HepG2 (cell line): ENCODE results near the gene RNASE7. TPM values are rescaled to one million over a fixed set of nuclear protein-coding genes. Genes with fewer than 3 reads are reported as not detected.

Experiments
- ATAC-seq: fragments of 200-7000 bp; cut with Tn5 transposase; 3 replicates; pipeline ENCODE4 v1.9.1; 2020; ENCODE audit warnings: mild to moderate bottlenecking, moderate library complexity
- BruUV-seq: library from RNA; stranded (reverse); fragments of 400-500 nt; replicated peaks from 2 replicates; lab custom pipeline; 2021; lab: Mats Ljungman, UMichigan
- CTCF ChIA-PET: fragments of 300-600 bp; formaldehyde crosslinking; extraction: SDS; loops from one replicate; lab custom pipeline; 2021; ENCODE audit warnings: low total read pairs, inconsistent platforms, low intra/inter-chr PET ratio; lab: Yijun Ruan, JAX
- POLR2A ChIA-PET: fragments of 350-600 bp; sonication (Branson Sonifier 250); formaldehyde crosslinking; loops from one replicate; lab custom pipeline; 2020; ENCODE audit warnings: antibody characterized with exemption, inconsistent platforms; lab: Yijun Ruan, JAX
- DNase-seq: peaks from one replicate; pipeline ENCODE4 v3.0.0-alpha.2; 2015; ENCODE audit warnings: low spot score
- FAIRE-seq: peaks from 3 replicates; lab custom pipeline; 2011; peaks lifted over from hg19 to GRCh38; lab: Jason Lieb, UNC
- H2AFZ ChIP-seq: one replicate; pipeline ENCODE4 v1.6.1; 2011; ENCODE audit warnings: low read length, inconsistent platforms
- H3K27ac ChIP-seq: fragments of 300-600 bp; 3 replicates; pipeline ENCODE4 v1.8.0; 2011; ENCODE audit warnings: mixed run types, mild to moderate bottlenecking, mixed read lengths, low read length, inconsistent platforms; ENCODE audit not compliant: insufficient read depth; ENCODE audit errors: extremely low read length
- H3K27me3 ChIP-seq, 2 experiments: fragments of 200-600 bp in 1 of 2; 2 replicates in 1 of 2; 3 replicates in 1 of 2; pipeline versions ENCODE4 v1.6.0 to v1.8.0; 2011; ENCODE audit warnings: low read length in 2 of 2, mild to moderate bottlenecking in 2 of 2, moderate library complexity in 2 of 2, inconsistent platforms in 1 of 2; ENCODE audit not compliant: insufficient read depth in 2 of 2, control insufficient read depth in 1 of 2
- H3K36me3 ChIP-seq, 2 experiments: fragments of 200-600 bp in 1 of 2; replicated peaks in 1 of 2; 2 replicates in 1 of 2; 3 replicates in 1 of 2; pipeline versions ENCODE4 v1.5.1 to v1.8.0; 2011; ENCODE audit warnings: low read length in 2 of 2, inconsistent platforms in 1 of 2; ENCODE audit not compliant: insufficient read depth in 2 of 2, control insufficient read depth in 1 of 2
- H3K4me1 ChIP-seq: 2 replicates; pipeline ENCODE4 v1.5.1; 2012; ENCODE audit warnings: low read length, inconsistent platforms; ENCODE audit not compliant: insufficient read depth
- H3K4me2 ChIP-seq: 2 replicates; pipeline ENCODE4 v1.6.0; 2011; ENCODE audit warnings: low read depth, low read length, inconsistent platforms
- H3K4me3 ChIP-seq, 3 experiments: fragments of 200-600 bp in 1 of 3; sonication (generic), shearing (Covaris generic) in 1 of 3; replicated peaks in 1 of 3; 2 replicates each; pipeline ENCODE4 v1.5.1; 2011 to 2016; ENCODE audit warnings: low read length in 3 of 3, inconsistent platforms in 2 of 3, low read depth in 2 of 3, mild to moderate bottlenecking in 2 of 3, control low read depth in 1 of 3, mixed read lengths in 1 of 3; ENCODE audit not compliant: insufficient read depth in 1 of 3
- H3K79me2 ChIP-seq: one replicate; pipeline ENCODE4 v1.6.1; 2011; ENCODE audit warnings: low read length, inconsistent platforms; ENCODE audit not compliant: insufficient read depth
- H3K9ac ChIP-seq: 2 replicates; pipeline ENCODE4 v1.6.0; 2011; ENCODE audit warnings: mild to moderate bottlenecking, low read depth, low read length, inconsistent platforms; ENCODE audit not compliant: insufficient read depth
- H3K9me3 ChIP-seq: 2 replicates; pipeline ENCODE4 v1.5.1; 2012; ENCODE audit warnings: mild to moderate bottlenecking, low read length
- H4K20me1 ChIP-seq: 2 replicates; pipeline ENCODE4 v1.6.0; 2011; ENCODE audit warnings: inconsistent platforms, mild to moderate bottlenecking, low read length, moderate library complexity; ENCODE audit not compliant: insufficient read depth
- ARID3A ChIP-seq: IDR thresholded peaks from 2 replicates; pipeline ENCODE4 v1.6.1; 2012; ENCODE audit warnings: low read depth, low read length, improper control_type of control experiment
- GATAD1 ChIP-seq: IDR thresholded peaks from 2 replicates; pipeline ENCODE4 v1.6.1; 2016; ENCODE audit warnings: missing genetic modification reagents, missing compliant biosample characterization
- HDAC2 ChIP-seq: sonication (generic); formaldehyde crosslinking; IDR thresholded peaks from 2 replicates; pipeline ENCODE4 v1.4.0; 2020; ENCODE audit warnings: missing genetic modification reagents
- JDP2 ChIP-seq: sonication (generic); formaldehyde crosslinking; IDR thresholded peaks from 2 replicates; pipeline ENCODE4 v1.8.1; 2022; ENCODE audit warnings: missing genetic modification reagents, borderline replicate concordance
- MEIS1 ChIP-seq: sonication (generic); formaldehyde crosslinking; IDR thresholded peaks from 2 replicates; pipeline ENCODE4 v1.9.0; 2021; ENCODE audit warnings: mild to moderate bottlenecking, missing genetic modification reagents, moderate library complexity, borderline replicate concordance
- MLX ChIP-seq: IDR thresholded peaks from 2 replicates; pipeline ENCODE4 v1.6.1; 2016
- NFYB ChIP-seq: sonication (generic); formaldehyde crosslinking; IDR thresholded peaks from 2 replicates; pipeline ENCODE4 v1.4.0; 2020; ENCODE audit warnings: missing genetic modification reagents
- SIN3A ChIP-seq: IDR thresholded peaks from 2 replicates; pipeline ENCODE4 v1.6.1; 2011; ENCODE audit warnings: low read depth, mild to moderate bottlenecking, control low read depth, low read length, borderline replicate concordance
- SRSF9 ChIP-seq: fragments of 200-400 bp; formaldehyde crosslinking; IDR thresholded peaks from 2 replicates; pipeline ENCODE4 v1.6.1; 2018; ENCODE audit warnings: borderline replicate concordance, mild to moderate bottlenecking, low read depth, low read length; ENCODE audit not compliant: insufficient read depth, poor library complexity, severe bottlenecking
- TEAD3 ChIP-seq: optimal IDR thresholded peaks from 2 replicates; pipeline ENCODE3; 2016; ENCODE audit warnings: borderline replicate concordance
- TERF1 ChIP-seq: sonication (generic); formaldehyde crosslinking; IDR thresholded peaks from 2 replicates; pipeline ENCODE4 v1.8.0; 2022; ENCODE audit warnings: mild to moderate bottlenecking, missing genetic modification reagents, moderate library complexity
- ZNF292 ChIP-seq: sonication (generic); formaldehyde crosslinking; IDR thresholded peaks from 2 replicates; pipeline ENCODE4 v1.8.1; 2022; ENCODE audit warnings: mild to moderate bottlenecking, low read depth, missing genetic modification reagents, borderline replicate concordance
- ZNF331 ChIP-seq: sonication (generic); formaldehyde crosslinking; IDR thresholded peaks from 2 replicates; pipeline ENCODE4 v1.4.0; 2020; ENCODE audit warnings: missing genetic modification reagents
- ZNF549 ChIP-seq: sonication (generic); formaldehyde crosslinking; IDR thresholded peaks from 2 replicates; pipeline ENCODE4 v1.5.0; 2020; ENCODE audit warnings: missing genetic modification reagents
- ZNF572 ChIP-seq: sonication (generic); formaldehyde crosslinking; IDR thresholded peaks from 2 replicates; pipeline ENCODE4 v1.5.1; 2020; ENCODE audit warnings: mild to moderate bottlenecking, missing genetic modification reagents
- ZNF598 ChIP-seq: sonication (generic); formaldehyde crosslinking; IDR thresholded peaks from 2 replicates; pipeline ENCODE4 v1.5.1; 2020; ENCODE audit warnings: mild to moderate bottlenecking, missing genetic modification reagents, borderline replicate concordance
- ZNF674 ChIP-seq: sonication (generic); formaldehyde crosslinking; IDR thresholded peaks from 2 replicates; pipeline ENCODE4 v1.5.0; 2020; ENCODE audit warnings: low read depth, mild to moderate bottlenecking, missing genetic modification reagents
- ZNF724P ChIP-seq: sonication (generic); formaldehyde crosslinking; IDR thresholded peaks from 2 replicates; pipeline ENCODE4 v1.8.0; 2022; ENCODE audit warnings: missing genetic modification reagents, borderline replicate concordance
- ZNF775 ChIP-seq: sonication (generic); formaldehyde crosslinking; IDR thresholded peaks from 2 replicates; pipeline ENCODE4 v1.4.0; 2020; ENCODE audit warnings: missing genetic modification reagents, mild to moderate bottlenecking, moderate library complexity, borderline replicate concordance
- ZNF883 ChIP-seq: sonication (generic); formaldehyde crosslinking; IDR thresholded peaks from 2 replicates; pipeline ENCODE4 v1.5.1; 2020; ENCODE audit warnings: mild to moderate bottlenecking, missing genetic modification reagents; ENCODE audit errors: not compliant biosample characterization
- WGBS: methylation state at CpG from one replicate; pipeline ENCODE4 v1.1.6; 2017; ENCODE audit warnings: low lambda C conversion rate; 5-methylcytosine and 5-hydroxymethylcytosine counted together
- in situ Hi-C: cut with HindIII; loops from 2 replicates; pipeline ENCODE4 v1.10.0; 2017; ENCODE audit warnings: low pct_unique_long_range_greater_than_20kb; ENCODE audit not compliant: extremely low pct_ligation_motif_present
- intact Hi-C: fragments of 100-400 bp; cut with micrococcal nuclease; formaldehyde crosslinking; loops from one replicate; pipeline ENCODE4 v1.10.0; 2022; ENCODE audit not compliant: unreplicated experiment
- polyA plus RNA-seq, 8 experiments: library from polyadenylated mRNA; depleted of rRNA in 3 of 8; stranded (reverse) in 7 of 8; unstranded in 1 of 8; fragments of >200 nt; fragmentation: Illumina TruSeq in 4 of 8; extraction: Trizol in 4 of 8; gene quantifications; 2 replicates each; pipeline versions ENCODE4 v1.2.1 to v1.2.3, GENCODE V29; 2011 to 2016; ENCODE audit warnings: low read depth in 4 of 8, missing spikeins in 1 of 8, mixed read lengths in 1 of 8; ENCODE audit not compliant: insufficient read depth in 1 of 8
- total RNA-seq, 5 experiments: library from RNA; depleted of rRNA; stranded (reverse); fragments of >200 nt; fragmentation: Illumina TruSeq; extraction: Trizol; gene quantifications; 2 replicates each; pipeline ENCODE4 v1.2.3, GENCODE V29; 2016; ENCODE audit warnings: low read depth in 1 of 5

The RNASE7 gene
- total and polyA plus RNA-seq, 2 of the 13 experiments (the other 11 are each of a cell fraction or from before 2014, with no cell fraction given): 0.04 TPM; not detected in 1

GRCh38 chr14:21092273-21093011 lies 50.3 kb downstream of the RNASE7 start (continued):
- TF ChIP-seq SIN3A (peak; percentile 56; the same call in 1 of the 2 replicates), NFYB (CRISPR knock-in tag) (peak; percentile 28; the same call in 1 of the 2 replicates), MLX (peak; percentile 59; the same call in 1 of the 2 replicates), ARID3A (no peak), MEIS1 (CRISPR knock-in tag) (peak; percentile 89; the same call in 1 of the 2 replicates), TERF1 (CRISPR knock-in tag) (no peak; the same call in 1 of the 2 replicates), ZNF572 (no peak)

- ATAC-seq (no peak), DNase-seq (no peak), FAIRE-seq (no peak)
- no peaks in the 10 kb centered on the region; a peak in 1 of 5 replicates for H3K27me3 ChIP-seq
- H3K27ac ChIP-seq: no peak overlapping the region
- H3K4me1 ChIP-seq: peaks cover 39% of the 10 kb centered on the region
- H3K4me3 ChIP-seq: no peak overlapping the region
- no peak overlapping the region for H3K4me2 ChIP-seq
- in situ Hi-C loops (no loop called here), intact Hi-C loops (no loop called here)
- ChIA-PET CTCF (interaction anchor here (0.6 to 12.2 kb wide), 12 partner anchors 13 to 104 kb away, joined by 3 to 320 read pairs (median 5); partner anchors contain the start of genes ARHGEF40 and METTL17), POLR2A (interaction anchor here (0.9 to 7.8 kb wide), 9 partner anchors 11 to 78 kb away, joined by 3 to 91 read pairs (median 4); partner anchors contain the start of gene ARHGEF40)
- peaks cover 8% of the 10 kb centered on the region; the same call in 1 of the 2 replicates for H4K20me1 ChIP-seq
- 94% methylated on average over 36 of the region's 36 CpGs for WGBS
- no TSS peak for BruUV-seq
- H3K79me2 ChIP-seq: peaks cover 26% of the 10 kb centered on the region
- peaks cover 27 to 41% of the 10 kb centered on the region in 2 experiments for H3K36me3 ChIP-seq
- H2AFZ ChIP-seq: no peak overlapping the region
- H3K9ac ChIP-seq: no peak overlapping the region
- H3K9me3 ChIP-seq: no peaks in the 10 kb centered on the region
- TF ChIP-seq ZNF331 (no peak), ZNF598 (CRISPR knock-in tag) (no peak), HDAC2 (CRISPR knock-in tag) (no peak), ZNF674 (CRISPR knock-in tag) (no peak), ZNF724P (no peak), ZNF292 (CRISPR knock-in tag) (no peak), TEAD3 (CRISPR knock-in tag) (no peak), ZNF549 (CRISPR knock-in tag) (no peak), SRSF9 (no peak), JDP2 (CRISPR knock-in tag) (no peak), ZNF883 (no peak), ZNF775 (no peak), GATAD1 (no peak)
These were observed 50.9 kb downstream of the RNASE7 start for GRCh38 chr14:21093018-21093417.
